ENCODE data around the gene INAVA. TPM values are rescaled to one million over a fixed set of nuclear protein-coding genes. Genes with fewer than 3 reads are reported as not detected.

Gene INAVA
- total and polyA plus RNA-seq, 2 donors (not counting 1 experiment from before 2014, with no cell fraction given) = 0.06 to 0.34 TPM

DNA sequence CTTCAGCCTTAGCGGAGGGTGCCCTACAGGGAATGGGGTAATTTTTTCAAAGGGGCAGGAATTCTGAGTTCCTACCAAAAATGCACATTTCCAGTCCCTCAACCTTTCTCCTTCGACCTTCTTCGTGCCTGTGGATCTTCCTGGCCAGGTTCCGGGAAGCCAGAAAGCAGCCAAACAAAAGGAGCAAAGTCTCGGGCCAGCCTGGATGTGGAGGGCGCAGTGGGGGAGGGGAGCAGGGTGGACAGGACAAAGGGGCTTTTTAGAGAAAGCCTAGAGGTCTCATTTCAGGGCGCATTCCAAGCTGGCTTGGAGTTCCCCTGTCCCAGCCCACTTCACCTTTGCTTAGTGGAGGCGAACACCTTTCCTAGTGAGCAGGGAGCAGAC lies 2.9 kb upstream of the INAVA start:
- no peak for TF ChIP-seq EZH2 (IDR thresholded peaks at IDR 0.05; ENCODE audit: borderline replicate concordance, insufficient read depth, low read depth, low read length, poor library complexity, severe bottlenecking)
- Mint-ChIP-seq H3K27ac (no peak overlapping the region), H3K9me3 (ENCODE audit: insufficient read depth) (no peaks in the 10 kb centered on the region), H3K4me1 (peaks cover 57% of the 10 kb centered on the region), H3K27me3 (peaks cover 19% of the 10 kb centered on the region), H3K4me3 (peak overlapping the region; percentile 83)
- intact Hi-C loops (cut with micrococcal nuclease) = no loop called here
- WGBS (ENCODE audit: insufficient coverage) = 22% methylated on average over 2 of the region's 8 CpGs
- ATAC-seq (ENCODE audit: low read depth) (no peak), DNase-seq (no peak)
- no peaks in the 10 kb centered on the region for H3K79me2 ChIP-seq (ENCODE audit: control insufficient read depth, insufficient read depth, low read length)
- H3K4me3 ChIP-seq (ENCODE audit: control extremely low read depth in 1 of 5, extremely low read depth in 1 of 5, insufficient read depth in 1 of 5, low read depth in 2 of 5, low read length in 4 of 5) = peak overlapping the region in 4 of 5 experiments; percentile 39 to 55 (median 50)
- peaks cover 0 to 40% (median 16%) of the 10 kb centered on the region in 4 experiments for H3K27me3 ChIP-seq (replicated peaks in 1 of 4; ENCODE audit: control extremely low read depth in 1 of 4, control insufficient read depth in 3 of 4, insufficient read depth in 4 of 4, low read length in 3 of 4)
- peak overlapping the region; percentile 63 for H3K9ac ChIP-seq (ENCODE audit: low read length)
- H3K27ac ChIP-seq (ENCODE audit: low read length in 2 of 2) = no peak overlapping the region
- CTCF ChIA-PET = interaction anchor here (2.8 kb wide), 1 partner anchor 25 kb away, joined by 9 read pairs; no protein-coding TSS in a partner anchor
- H3K4me2 ChIP-seq (replicated peaks; ENCODE audit: low read depth, low read length, poor library complexity, severe bottlenecking) = peak overlapping the region; percentile 79
- H4K20me1 ChIP-seq (ENCODE audit: control insufficient read depth, insufficient read depth, low read length, poor library complexity, severe bottlenecking) = no peaks in the 10 kb centered on the region
- no peaks in the 10 kb centered on the region for H3K36me3 ChIP-seq (replicated peaks in 1 of 2; ENCODE audit: control extremely low read depth in 1 of 2, control insufficient read depth in 1 of 2, extremely low read depth in 1 of 2, insufficient read depth in 2 of 2, low read length in 1 of 2)
- H3K9me3 ChIP-seq (ENCODE audit: control extremely low read depth in 1 of 3, control insufficient read depth in 2 of 3, insufficient read depth in 1 of 3, low read length in 2 of 3) = no peaks in the 10 kb centered on the region
- peaks cover 47 to 66% of the 10 kb centered on the region in 2 donors for H3K4me1 ChIP-seq (ENCODE audit: control insufficient read depth in 2 of 2, insufficient read depth in 2 of 2, low read length in 2 of 2)
- POLR2A ChIA-PET = interaction anchor here (1.2 kb wide), 2 partner anchors 18 to 22 kb away, joined by 3 to 4 read pairs; no protein-coding TSS in a partner anchor
- peak overlapping the region; percentile 72 for H2AFZ ChIP-seq (ENCODE audit: insufficient read depth, low read depth, low read length, poor library complexity, severe bottlenecking)

DNA sequence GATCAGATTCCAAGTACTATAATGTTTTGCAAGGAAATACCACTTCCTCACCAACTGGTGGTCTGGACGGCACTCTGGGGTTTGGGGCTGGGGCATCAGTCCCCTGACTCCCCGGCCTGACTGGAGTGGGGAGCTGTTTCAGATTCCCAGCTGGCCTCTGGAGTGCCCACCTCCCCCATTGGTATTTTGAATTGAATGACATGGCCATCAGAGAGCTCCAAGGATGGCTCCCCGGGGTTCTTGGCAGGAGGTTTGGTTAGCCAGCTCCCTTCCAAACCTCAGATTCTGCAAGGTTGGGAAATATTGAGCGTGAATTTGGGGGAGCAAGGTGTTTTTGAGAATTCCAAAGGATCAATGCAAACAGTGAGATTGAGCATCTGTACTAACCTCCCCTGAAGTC lies 2.2 kb upstream of the INAVA start:
- no peak for TF ChIP-seq EZH2 (IDR thresholded peaks at IDR 0.05; ENCODE audit: borderline replicate concordance, insufficient read depth, low read depth, low read length, poor library complexity, severe bottlenecking)
- TF ChIP-seq, protein P1, sequence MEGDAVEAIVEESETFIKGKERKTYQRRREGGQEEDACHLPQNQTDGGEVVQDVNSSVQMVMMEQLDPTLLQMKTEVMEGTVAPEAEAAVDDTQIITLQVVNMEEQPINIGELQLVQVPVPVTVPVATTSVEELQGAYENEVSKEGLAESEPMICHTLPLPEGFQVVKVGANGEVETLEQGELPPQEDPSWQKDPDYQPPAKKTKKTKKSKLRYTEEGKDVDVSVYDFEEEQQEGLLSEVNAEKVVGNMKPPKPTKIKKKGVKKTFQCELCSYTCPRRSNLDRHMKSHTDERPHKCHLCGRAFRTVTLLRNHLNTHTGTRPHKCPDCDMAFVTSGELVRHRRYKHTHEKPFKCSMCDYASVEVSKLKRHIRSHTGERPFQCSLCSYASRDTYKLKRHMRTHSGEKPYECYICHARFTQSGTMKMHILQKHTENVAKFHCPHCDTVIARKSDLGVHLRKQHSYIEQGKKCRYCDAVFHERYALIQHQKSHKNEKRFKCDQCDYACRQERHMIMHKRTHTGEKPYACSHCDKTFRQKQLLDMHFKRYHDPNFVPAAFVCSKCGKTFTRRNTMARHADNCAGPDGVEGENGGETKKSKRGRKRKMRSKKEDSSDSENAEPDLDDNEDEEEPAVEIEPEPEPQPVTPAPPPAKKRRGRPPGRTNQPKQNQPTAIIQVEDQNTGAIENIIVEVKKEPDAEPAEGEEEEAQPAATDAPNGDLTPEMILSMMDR (IDR thresholded peaks at IDR 0.05) = no peak
- H3K4me2 ChIP-seq (replicated peaks; ENCODE audit: low read depth, low read length, poor library complexity, severe bottlenecking) = no peak overlapping the region
- peaks cover 55% of the 10 kb centered on the region for H3K4me1 Mint-ChIP-seq

More for the DNA sequence above, 2.2 kb upstream of the INAVA start:
- intact Hi-C loops (cut with micrococcal nuclease) = no loop called here
- Mint-ChIP-seq H3K27ac (no peak overlapping the region), H3K4me3 (no peak overlapping the region), H3K9me3 (ENCODE audit: insufficient read depth) (no peaks in the 10 kb centered on the region), H3K27me3 (peaks cover 19% of the 10 kb centered on the region)
- Histone ChIP-seq H3K27ac (ENCODE audit: low read length in 2 of 2) (no peak overlapping the region), H3K79me2 (ENCODE audit: control insufficient read depth, insufficient read depth, low read length) (no peaks in the 10 kb centered on the region), H3K4me3 (ENCODE audit: control extremely low read depth in 1 of 5, extremely low read depth in 1 of 5, insufficient read depth in 1 of 5, low read depth in 2 of 5, low read length in 4 of 5) (no peak overlapping the region), H3K4me1 (ENCODE audit: control insufficient read depth in 2 of 2, insufficient read depth in 2 of 2, low read length in 2 of 2) (peaks cover 47 to 60% of the 10 kb centered on the region in 2 donors), H3K27me3 (replicated peaks in 1 of 4; ENCODE audit: control extremely low read depth in 1 of 4, control insufficient read depth in 3 of 4, insufficient read depth in 4 of 4, low read length in 3 of 4) (peaks cover 0 to 40% (median 16%) of the 10 kb centered on the region in 4 experiments), H3K9ac (ENCODE audit: low read length) (no peak overlapping the region), H4K20me1 (ENCODE audit: control insufficient read depth, insufficient read depth, low read length, poor library complexity, severe bottlenecking) (no peaks in the 10 kb centered on the region), H2AFZ (ENCODE audit: insufficient read depth, low read depth, low read length, poor library complexity, severe bottlenecking) (no peak overlapping the region), H3K9me3 (ENCODE audit: control extremely low read depth in 1 of 3, control insufficient read depth in 2 of 3, insufficient read depth in 1 of 3, low read length in 2 of 3) (no peaks in the 10 kb centered on the region), H3K36me3 (replicated peaks in 1 of 2; ENCODE audit: control extremely low read depth in 1 of 2, control insufficient read depth in 1 of 2, extremely low read depth in 1 of 2, insufficient read depth in 2 of 2, low read length in 1 of 2) (no peaks in the 10 kb centered on the region)
- CTCF ChIA-PET = interaction anchor here (2.8 kb wide), 1 partner anchor 25 kb away, joined by 9 read pairs; no protein-coding TSS in a partner anchor
- ATAC-seq (ENCODE audit: low read depth) (no peak), DNase-seq (no peak)
- 80% methylated on average over 2 of the region's 4 CpGs for WGBS (ENCODE audit: insufficient coverage)
- POLR2A ChIA-PET = no interaction called here
